H4 (cell line): ENCODE measurements around the gene INHBA. TPM values are rescaled to one million over a fixed set of nuclear protein-coding genes. Genes with fewer than 3 reads are reported as not detected.

Experiments used
- DNase-seq: peaks from one replicate; pipeline ENCODE4 v3.0.0-alpha.2; 2015; ENCODE audit warnings: low spot score
- total RNA-seq: library from RNA; depleted of rRNA; stranded (reverse); fragments of >200 nt; shearing (Covaris generic); gene quantifications from 2 replicates; pipeline ENCODE4 v1.2.3, GENCODE V29; 2014; rRNA removed

Gene INHBA
- 1.2 and 2.2 TPM in 2 replicates for total RNA-seq

GRCh38 chr7:41702635-41703371 lies at the start of gene INHBA:
Gene INHBA, minus strand, starts transcription at chr7:41703090. Its CDS starts 2,716 bp downstream, at chr7:41700374.
- DNase-seq: peak; percentile 67

GRCh38 chr7:41752615-41753014 lies 49.7 kb upstream of the INHBA start:
- no peak for DNase-seq

- no peak for DNase-seq
Measured at GRCh38 chr7:41750661-41751540, 48.0 kb upstream of the INHBA start.

- DNase-seq: no peak
Measured at GRCh38 chr7:41747961-41748360, 45.1 kb upstream of the INHBA start.

GRCh38 chr7:41745451-41745850 lies 42.6 kb upstream of the INHBA start:
- DNase-seq: no peak

- DNase-seq: no peak
Measured at GRCh38 chr7:41744161-41744560, 41.3 kb upstream of the INHBA start.

GRCh38 chr7:41742401-41743020 lies 39.6 kb upstream of the INHBA start:
- no peak for DNase-seq

GRCh38 chr7:41738806-41739205 lies 35.9 kb upstream of the INHBA start:
- no peak for DNase-seq

- DNase-seq: no peak
Measured at GRCh38 chr7:41738336-41738735, 35.4 kb upstream of the INHBA start.

- DNase-seq: no peak
Measured at GRCh38 chr7:41735206-41735605, 32.3 kb upstream of the INHBA start.

- DNase-seq: peak; percentile 45
Measured at GRCh38 chr7:41732843-41733306, 30.0 kb upstream of the INHBA start.

- no peak for DNase-seq
Measured at GRCh38 chr7:41732436-41732785, 29.5 kb upstream of the INHBA start.

GRCh38 chr7:41731493-41732435 lies 28.9 kb upstream of the INHBA start:
- DNase-seq: no peak

GRCh38 chr7:41730668-41731067 lies 27.8 kb upstream of the INHBA start:
- no peak for DNase-seq

GRCh38 chr7:41730161-41730560 lies 27.3 kb upstream of the INHBA start:
- DNase-seq: no peak

GRCh38 chr7:41729059-41729458 lies 26.2 kb upstream of the INHBA start:
- no peak for DNase-seq

GRCh38 chr7:41725013-41725412 lies 22.1 kb upstream of the INHBA start:
- no peak for DNase-seq

GRCh38 chr7:41720886-41721285 lies 18.0 kb upstream of the INHBA start:
- DNase-seq: no peak

- DNase-seq: no peak
Measured at GRCh38 chr7:41720046-41720445, 17.2 kb upstream of the INHBA start.

- DNase-seq: no peak
Measured at GRCh38 chr7:41716691-41717090, 13.8 kb upstream of the INHBA start.

GRCh38 chr7:41715000-41715399 lies 12.1 kb upstream of the INHBA start:
- DNase-seq: no peak
